ENCODE measurements around the gene CYP2A6. TPM values are rescaled to one million over a fixed set of nuclear protein-coding genes. Genes with fewer than 3 reads are reported as not detected.

The CYP2A6 gene
- total and polyA plus RNA-seq, 12 donors = 0.11 to 2.1 (median 0.57) TPM; not detected in 1

DNA sequence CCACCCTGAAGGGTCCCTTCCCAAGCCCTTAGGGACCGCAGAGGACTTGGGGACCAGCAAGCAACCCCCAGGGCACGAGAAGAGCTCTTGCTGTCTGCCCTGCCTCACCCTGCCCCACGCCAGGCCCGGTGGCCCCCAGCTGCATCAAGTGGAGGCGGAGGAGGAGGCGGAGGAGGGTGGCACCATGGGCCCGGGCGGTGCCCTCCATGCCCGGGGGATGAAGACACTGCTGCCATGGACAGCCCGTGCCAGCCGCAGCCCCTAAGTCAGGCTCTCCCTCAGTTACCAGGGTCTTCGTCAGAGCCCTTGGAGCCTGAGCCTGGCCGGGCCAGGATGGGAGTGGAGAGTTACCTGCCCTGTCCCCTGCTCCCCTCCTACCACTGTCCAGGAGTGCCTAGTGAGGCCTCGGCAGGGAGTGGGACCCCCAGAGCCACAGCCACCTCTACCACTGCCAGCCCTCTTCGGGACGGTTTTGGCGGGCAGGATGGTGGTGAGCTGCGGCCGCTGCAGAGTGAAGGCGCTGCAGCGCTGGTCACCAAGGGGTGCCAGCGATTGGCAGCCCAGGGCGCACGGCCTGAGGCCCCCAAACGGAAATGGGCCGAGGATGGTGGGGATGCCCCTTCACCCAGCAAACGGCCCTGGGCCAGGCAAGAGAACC lies 49.8 kb downstream of the CYP2A6 start:
- Histone ChIP-seq H3K4me3 (peak overlapping the region in 2 of 4 donors; percentile 87 to 96), H3K9me3 (replicated peaks in 1 of 3) (no peaks in the 10 kb centered on the region), H3K27ac (peak overlapping the region; percentile 20 to 94 (median 89)), H3K27me3 (no peaks in the 10 kb centered on the region), H3K36me3 (replicated peaks in 1 of 2) (peaks cover 0 to 12% of the 10 kb centered on the region in 2 donors), H3K4me1 (replicated peaks in 1 of 2) (peaks cover 52 to 66% of the 10 kb centered on the region in 2 donors)
- no peak for TF ChIP-seq POLR2A (IDR thresholded peaks at IDR 0.05)
- TF ChIP-seq, protein P1, sequence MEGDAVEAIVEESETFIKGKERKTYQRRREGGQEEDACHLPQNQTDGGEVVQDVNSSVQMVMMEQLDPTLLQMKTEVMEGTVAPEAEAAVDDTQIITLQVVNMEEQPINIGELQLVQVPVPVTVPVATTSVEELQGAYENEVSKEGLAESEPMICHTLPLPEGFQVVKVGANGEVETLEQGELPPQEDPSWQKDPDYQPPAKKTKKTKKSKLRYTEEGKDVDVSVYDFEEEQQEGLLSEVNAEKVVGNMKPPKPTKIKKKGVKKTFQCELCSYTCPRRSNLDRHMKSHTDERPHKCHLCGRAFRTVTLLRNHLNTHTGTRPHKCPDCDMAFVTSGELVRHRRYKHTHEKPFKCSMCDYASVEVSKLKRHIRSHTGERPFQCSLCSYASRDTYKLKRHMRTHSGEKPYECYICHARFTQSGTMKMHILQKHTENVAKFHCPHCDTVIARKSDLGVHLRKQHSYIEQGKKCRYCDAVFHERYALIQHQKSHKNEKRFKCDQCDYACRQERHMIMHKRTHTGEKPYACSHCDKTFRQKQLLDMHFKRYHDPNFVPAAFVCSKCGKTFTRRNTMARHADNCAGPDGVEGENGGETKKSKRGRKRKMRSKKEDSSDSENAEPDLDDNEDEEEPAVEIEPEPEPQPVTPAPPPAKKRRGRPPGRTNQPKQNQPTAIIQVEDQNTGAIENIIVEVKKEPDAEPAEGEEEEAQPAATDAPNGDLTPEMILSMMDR (IDR thresholded peaks at IDR 0.05) = no peak
- peak in 1 of 7 donors; percentile 37 for DNase-seq
- intact Hi-C loops (cut with DNase I) = loop anchor here in 1 of 2 donors (5.0 kb wide), 1 partner anchor 138 kb away; no protein-coding TSS in a partner anchor
- WGBS, 4 donors = 52 to 60% (median 55%) methylated on average over 12 to 27 of the region's 27 CpGs

DNA sequence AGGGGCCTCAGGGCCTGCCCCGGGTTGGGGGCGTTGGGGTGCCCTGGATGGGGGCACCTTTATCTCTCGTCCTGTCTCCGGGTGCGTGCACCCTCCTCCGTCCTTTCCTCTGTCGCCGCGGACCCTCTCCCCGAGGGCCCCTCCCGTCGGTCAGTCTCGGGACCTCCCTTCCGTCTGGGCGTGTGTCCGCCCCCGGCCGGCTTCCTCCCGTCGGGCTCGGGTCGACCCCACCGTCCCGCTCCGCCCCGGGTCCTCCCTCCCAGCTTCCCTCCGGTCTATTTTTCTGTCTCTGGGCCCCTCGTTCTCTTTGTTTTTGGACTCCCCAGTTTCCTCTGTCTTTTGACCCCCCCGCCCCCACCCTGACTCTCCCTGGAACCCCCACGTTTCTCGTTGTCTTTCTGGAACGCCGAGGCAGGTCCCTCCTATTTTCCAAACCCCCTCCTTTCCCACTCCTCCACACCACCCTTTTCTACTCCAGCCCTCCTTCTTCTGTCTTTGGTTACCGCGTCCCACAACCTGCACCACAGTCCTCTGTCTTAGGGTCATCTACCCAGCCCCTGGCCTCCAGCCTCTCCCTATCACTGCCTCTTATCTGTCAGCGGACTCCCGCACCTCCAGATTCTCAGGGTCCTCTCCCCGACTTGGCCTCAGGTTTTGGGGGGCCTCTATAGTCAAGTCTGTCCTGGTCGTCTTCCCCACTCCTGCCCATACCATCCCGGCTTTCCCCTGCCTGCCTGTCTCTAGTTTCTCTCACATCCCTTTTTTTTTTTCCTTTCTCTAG lies 50.5 kb downstream of the CYP2A6 start:
- Histone ChIP-seq H3K4me1 (replicated peaks in 1 of 2) (peaks cover 45 to 58% of the 10 kb centered on the region in 2 donors), H3K27me3 (no peaks in the 10 kb centered on the region), H3K4me3 (peak overlapping the region in 3 of 4 donors; percentile 53 to 96 (median 87)), H3K27ac (peak overlapping the region; percentile 20 to 94 (median 89)), H3K36me3 (replicated peaks in 1 of 2) (peaks cover 0 to 10% of the 10 kb centered on the region in 2 donors), H3K9me3 (replicated peaks in 1 of 3) (no peaks in the 10 kb centered on the region)
- DNase-seq = peak in 5 of 7 donors; percentile 50 to 71 (median 66)
- intact Hi-C loops (cut with DNase I) = loop anchor here in 1 of 2 donors (5.0 kb wide), 1 partner anchor 137 kb away; no protein-coding TSS in a partner anchor
- no peak for TF ChIP-seq POLR2A (IDR thresholded peaks at IDR 0.05)
- TF ChIP-seq, protein P1 (IDR thresholded peaks at IDR 0.05) = no peak
- 1% methylated on average over 28 to 40 of the region's 40 CpGs for WGBS, 4 donors

DNA sequence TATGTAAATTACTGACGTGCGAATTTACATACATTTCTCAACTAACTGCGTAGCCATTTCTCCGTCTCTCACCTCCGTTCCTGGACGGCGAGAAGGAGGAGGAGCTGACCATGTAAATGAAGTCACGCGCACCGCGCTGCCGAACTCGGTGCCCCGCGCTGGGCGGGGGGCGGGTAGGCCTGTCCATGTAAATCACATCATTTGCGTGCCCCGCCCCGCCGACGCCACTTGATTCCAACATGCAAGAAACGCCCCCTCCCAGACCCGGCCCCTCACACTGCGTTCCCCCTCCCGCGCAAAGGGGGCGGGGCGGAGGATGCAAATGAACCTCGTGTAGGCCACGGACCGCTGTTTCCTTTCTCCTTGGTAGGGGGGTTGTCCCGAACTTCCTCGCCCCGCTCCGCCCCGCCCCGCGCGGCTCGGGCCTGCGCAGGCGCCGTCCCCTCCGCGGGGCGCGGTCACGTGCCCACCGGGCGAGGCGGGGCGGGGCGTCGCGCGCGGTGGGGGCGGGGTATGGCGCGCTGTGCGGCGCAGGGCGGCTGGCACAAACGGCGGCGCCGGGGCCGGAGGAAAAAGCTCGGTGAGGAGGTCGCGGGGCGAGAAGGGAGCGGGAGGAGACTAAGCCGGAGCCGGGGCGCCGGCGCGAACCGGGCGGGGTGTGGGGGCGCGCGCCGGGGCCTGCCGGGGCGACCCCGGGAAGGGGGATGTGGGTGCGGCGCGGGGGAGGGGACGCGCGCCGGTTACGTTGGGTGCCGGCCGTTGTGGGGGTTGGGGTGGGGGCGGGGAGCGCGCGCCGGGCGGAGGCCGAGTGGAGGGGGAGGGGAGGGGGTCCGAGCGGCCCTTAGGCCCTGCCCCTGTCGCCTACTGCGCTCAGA lies 51.3 kb downstream of the CYP2A6 start, which contains the start of gene EGLN2:
Gene EGLN2, plus strand, starts transcription at position 509 of the 875 bp plus-strand sequence. CDS start 1,382 bp downstream, outside the sequence.
- Histone ChIP-seq H3K4me3 (peak within 1 kb of the TSS in 3 of 4 donors; percentile 53 to 96 (median 87)), H3K36me3 (replicated peaks in 1 of 2) (peaks cover 0 to 10% of the 10 kb centered on the region in 2 donors), H3K27ac (peak within 1 kb of the TSS; percentile 22 to 94 (median 94)), H3K27me3 (no peaks in the 10 kb centered on the region), H3K4me1 (replicated peaks in 1 of 2) (peaks cover 45 to 50% of the 10 kb centered on the region in 2 donors), H3K9me3 (replicated peaks in 1 of 3) (no peaks in the 10 kb centered on the region)
- TF ChIP-seq, protein P1 (IDR thresholded peaks at IDR 0.05) = no peak
- peak; percentile 43 to 50 for TF ChIP-seq POLR2A (IDR thresholded peaks at IDR 0.05)
- WGBS, 4 donors = 0 to 1% (median 1%) methylated on average over 16 to 109 of the region's 110 CpGs
- DNase-seq = peak; percentile 100
- intact Hi-C loops (cut with DNase I) = no loop called here

Data from adrenal gland (tissue), 12 donors.